GM18502 (cell line): ENCODE measurements around the gene ZRANB3.
"Not testable (repeated sequence)": the region's sequence is repeated elsewhere in the genome, so short reads cannot be mapped to it uniquely, and the experiment has no call there.

Source experiments
- ATAC-seq: cut with Tn5 transposase; IDR thresholded peaks from one replicate; pipeline ENCODE4 v1.9.1; 2021; ENCODE audit warnings: mild to moderate bottlenecking; ENCODE audit not compliant: unreplicated experiment, poor library complexity

ZRANB3 gene

DNA sequence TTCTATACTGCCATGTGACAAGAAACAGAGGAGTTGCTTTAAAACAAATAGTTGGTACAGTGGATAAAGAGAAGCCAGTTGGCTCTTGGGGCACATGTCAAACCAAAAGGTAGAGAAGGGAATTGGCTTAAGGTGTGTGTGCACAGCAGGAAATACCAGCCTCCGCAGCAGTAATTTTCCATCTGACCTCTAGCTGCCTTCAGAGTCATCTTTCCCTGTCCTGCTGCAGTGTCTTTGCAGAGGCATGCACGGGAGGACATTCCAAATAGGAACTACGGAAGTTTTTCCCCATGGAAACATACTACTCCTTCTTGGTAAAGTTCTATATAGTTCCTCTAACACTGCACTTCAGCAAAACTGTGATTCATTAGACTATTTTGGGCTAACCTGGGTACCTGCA is 379.4 kb downstream of the ZRANB3 start:
- ATAC-seq = no peak

DNA sequence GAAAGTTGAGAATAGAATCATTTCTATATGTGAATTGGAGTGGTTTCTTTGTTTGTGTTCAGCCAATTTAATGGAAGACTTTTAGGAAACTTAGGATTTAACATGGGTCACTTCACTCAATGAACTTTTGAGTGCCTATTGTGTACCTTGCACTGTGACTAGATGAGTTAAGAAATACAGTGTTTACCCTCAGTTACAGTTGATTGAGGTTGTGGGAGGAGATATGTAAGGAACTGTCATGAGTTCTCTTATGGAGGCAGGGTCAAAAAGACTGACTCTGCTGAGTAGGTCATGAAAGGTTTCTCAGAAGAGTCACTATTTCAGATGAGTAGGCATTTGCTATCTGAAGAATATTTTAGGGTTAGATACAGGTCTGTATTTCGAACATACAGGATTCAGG is 380.3 kb downstream of the ZRANB3 start:
- no peak for ATAC-seq

DNA sequence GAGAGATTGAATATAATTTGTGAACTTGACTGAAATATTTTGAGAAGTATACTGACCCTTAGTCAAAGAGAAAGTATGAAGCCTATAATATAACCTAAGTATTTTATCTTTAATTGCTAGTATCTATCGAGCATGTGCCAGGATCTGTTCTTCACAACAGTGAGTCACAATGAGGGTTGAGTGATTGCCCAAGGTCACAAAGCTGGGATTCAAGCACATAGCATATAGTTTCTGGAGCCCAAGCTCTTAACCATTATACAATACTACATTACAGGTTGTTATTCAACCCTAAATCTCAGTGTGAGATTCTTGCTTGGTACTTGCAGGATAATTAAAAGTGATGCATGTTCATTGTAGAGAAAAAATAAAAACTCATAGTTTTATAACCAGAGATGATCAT is 381.8 kb downstream of the ZRANB3 start:
- no peak for ATAC-seq

DNA sequence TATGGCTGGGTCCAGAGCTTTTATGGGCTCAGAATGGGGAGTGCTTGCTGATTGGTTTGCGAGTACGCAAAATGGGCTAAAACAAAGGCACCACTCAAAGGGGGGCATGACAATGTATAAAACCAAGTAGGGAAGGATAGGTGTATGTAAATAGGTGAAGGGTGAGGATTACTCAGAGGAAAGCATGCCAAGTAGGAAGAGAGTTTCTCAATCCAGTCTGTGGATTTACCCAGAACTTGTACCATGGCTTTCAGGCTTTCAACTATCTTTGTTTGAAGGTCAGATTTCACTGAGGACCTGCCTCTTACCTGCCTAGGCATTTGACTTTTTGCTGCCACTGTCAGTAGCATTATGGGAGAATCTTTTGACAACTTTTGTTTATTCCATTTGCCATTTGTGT is 386.7 kb downstream of the ZRANB3 start:
- no peak for ATAC-seq

DNA sequence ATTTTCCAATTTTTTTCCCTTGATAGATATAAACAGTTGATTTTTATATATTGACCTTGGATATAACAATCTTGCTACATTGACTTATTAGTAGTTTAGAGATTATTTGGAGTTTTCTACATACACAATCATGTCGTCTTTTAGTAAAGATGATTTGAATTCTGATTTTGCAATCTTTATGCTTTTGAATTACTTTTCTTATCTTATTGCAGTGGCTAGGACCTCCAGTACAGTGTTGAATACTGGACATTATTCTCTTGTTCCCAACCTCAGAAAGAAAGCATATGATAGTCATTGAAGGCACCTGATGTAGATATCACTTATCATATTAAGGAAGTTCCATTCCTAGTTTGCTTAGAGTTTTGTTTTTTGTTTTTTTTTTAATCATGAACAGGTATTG is 388.7 kb downstream of the ZRANB3 start:
- ATAC-seq = no peak

DNA sequence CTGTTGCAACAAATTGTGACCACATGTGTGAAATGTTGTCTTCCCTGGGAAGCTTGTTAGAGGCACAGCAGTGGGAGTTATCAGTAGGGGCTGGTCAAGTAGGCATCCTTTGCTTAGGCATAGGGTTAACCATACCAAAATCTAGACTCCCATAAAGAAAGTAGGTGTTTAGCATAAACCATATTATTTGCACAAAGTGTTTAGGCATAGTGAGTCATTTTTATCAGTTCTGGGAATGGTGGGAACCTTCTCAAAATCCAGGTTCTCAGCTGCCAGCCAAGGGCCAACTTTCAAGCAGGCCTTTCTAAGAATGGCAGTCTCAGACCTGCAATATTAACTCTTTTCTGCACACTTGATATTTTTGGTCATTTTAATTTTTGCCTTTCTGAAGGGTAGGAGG is 390.4 kb downstream of the ZRANB3 start:
- no peak for ATAC-seq

DNA sequence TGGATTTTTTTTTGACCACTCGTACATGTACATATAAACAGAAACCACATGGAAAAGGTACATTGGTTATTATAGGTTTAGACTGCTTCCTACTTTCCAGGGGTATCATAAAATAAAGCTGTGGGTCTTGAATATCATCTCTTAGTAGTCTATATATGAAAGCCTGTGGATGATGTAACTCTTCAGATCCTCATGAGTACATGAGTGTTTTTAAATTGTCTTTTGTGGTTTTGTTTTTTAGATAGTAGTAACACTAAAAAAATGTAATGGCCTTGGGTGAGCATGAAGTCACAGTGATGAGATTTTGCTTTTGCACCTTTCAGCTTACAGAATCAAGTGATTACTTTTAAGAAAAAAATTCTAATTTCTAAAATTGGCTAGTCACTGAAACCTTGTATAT is 398.7 kb downstream of the ZRANB3 start:
- ATAC-seq = no peak

DNA sequence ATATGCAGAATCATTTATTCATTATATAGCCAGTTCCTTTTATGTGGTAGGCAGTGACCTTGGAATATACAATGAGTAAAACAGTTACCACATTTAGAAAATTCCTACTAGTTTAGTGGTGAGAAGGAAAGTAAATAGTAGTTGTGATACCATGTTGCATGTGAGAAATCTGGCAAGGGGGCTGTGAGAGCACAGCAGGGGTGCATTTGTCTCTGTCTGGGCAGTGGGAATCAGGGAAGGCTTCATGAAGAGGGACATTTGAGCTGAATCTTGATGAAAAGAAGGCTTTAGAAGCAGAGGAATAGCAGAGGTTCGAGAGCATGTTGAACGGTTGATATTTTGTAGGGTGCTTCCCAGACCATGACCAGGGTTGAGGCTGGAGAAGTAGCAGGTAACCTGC is 400.3 kb downstream of the ZRANB3 start:
- ATAC-seq = no peak

DNA sequence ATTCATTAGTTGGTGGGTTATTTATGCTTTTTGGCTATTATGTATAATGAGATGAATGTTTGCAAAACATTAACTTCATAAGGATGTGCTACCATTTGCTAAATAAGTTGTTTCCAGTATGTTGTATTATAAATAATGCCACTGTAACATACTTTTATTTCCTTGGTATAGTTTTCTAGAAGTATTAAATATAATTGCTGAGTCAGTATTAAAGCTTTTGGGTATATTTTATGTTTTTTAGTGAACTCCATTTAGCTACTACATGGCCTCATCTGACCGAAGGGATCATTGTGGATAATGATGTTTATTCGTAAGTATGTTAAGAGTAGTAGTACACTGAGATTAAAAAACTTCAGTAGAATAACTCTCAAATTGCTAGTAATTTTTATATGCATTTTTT is 405.1 kb downstream of the ZRANB3 start:
- no peak for ATAC-seq

DNA sequence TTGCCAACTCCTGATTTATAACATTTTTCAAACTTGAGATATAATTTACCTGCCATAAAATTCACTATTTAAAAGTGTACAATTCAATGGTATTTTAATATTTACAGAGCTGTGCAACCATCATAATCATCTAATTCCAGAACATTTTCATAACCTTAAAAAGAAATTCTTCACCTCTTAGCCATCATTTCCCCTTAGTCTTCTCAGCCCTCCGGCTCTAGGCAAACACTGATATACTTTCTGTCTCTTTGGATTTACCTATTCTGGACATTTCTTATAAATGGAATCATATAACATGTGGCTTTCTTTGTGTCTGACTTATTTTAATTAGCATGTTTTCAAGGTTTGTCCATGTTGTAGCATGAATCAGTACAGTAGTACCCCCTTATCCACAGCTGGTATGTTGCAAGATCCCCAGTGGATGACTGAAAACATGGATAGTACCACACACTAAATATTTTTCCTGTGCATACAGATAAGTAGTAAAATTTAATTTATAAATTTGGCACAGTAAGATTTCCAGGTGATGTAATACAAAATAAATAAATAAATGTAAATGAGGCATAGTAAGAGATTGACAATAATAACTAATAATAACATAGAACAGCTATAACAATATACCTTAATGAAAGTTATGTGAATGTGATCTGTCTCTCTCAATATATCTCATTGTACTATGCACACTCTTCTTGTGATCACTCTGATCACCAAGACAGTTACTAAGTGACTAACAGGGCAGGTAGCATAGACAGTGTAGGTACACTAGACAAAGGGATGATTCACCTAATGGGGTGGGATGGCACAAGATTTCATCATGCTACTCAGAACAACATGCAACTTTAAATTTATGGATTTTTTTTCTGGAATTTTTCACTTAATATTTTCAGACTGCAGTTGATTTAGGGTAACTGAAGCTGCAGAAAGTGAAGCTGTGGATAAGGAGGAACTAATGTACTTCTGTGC is 405.8 kb downstream of the ZRANB3 start:
- no peak for ATAC-seq

DNA sequence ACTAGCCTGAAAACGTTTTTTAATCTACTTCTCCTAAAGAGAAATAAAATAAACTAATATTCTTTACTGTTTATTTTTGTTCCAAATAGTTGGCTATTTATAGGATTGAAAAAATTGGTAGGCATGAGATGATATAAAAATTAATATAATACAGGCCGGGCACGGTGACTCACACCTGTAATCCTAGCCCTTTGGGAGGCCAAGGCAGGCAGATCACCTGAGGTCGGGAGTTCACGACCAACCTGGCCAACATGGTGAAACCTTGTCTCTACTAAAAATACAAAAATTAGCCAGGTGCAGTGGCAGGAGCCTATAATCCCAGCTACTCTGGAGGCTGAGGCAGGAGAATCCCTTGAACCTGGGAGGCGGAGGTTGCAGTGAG is 409.4 kb downstream of the ZRANB3 start:
- ATAC-seq = not testable (repeated sequence)

DNA sequence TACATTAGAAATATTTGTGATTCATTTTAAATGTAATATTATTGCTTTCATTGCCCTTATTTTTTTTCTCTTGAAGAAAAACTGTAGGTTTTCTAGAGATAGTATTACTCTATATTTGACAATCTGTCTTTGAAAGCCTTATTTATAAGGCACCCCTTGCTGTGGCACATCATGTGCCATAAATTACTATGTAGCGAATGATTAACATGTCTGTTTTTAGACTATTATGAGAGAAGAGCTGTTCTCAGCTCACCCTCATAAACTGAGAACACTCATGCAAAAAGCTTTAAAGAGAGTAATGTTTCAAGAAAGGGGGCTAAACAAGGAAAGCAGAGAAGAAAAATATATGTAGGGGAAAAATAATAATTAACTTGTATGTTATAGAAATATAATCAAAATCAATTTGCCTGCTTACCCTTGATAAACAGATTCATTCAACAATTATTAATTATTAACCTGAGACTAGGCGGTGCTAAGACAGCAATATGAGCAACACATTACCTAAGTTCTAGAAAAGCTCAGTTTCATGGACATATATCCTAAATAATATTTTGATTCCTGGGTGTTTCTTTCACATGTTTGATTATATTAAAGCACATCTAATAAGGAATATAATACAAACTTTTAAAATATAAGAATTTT is 409.9 kb downstream of the ZRANB3 start:
- ATAC-seq = no peak

DNA sequence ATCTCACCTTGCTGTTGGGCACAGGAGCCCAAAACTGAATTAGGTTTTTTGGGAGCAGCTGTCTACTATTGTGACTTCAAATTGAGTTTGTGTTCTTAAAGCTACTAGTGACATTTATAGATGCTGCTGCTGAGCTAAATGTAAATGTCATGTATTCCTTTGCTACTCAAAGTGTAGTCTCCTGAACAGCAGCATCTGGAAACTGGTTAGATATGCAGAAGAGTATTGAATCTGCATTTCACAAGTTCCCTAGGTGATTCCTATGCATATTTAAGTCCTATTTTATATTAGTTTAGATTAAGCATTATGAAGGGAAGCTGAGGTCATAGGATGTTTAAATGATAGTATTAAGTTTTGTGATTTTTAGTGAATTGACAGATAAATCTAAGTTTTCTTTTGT is 411.4 kb downstream of the ZRANB3 start:
- ATAC-seq = no peak

DNA sequence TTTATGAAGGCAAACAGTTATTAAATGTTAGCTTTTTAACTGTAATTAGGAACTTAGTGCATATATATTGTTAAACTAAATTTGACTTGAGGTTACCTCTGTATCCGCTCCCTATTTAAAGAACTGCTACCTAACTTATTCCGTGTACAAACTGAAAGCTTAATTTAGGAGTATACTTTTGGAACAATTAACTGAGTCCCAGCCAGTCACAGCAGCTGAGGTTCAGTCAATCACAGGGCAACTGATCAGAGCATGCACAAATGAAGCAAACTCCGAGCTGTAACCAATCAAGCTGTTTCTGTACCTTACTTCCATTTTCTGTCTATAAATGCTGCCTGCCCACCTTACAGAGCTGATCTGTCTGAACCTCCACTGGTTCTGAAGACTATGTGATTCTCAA is 417.7 kb downstream of the ZRANB3 start:
- no peak for ATAC-seq

DNA sequence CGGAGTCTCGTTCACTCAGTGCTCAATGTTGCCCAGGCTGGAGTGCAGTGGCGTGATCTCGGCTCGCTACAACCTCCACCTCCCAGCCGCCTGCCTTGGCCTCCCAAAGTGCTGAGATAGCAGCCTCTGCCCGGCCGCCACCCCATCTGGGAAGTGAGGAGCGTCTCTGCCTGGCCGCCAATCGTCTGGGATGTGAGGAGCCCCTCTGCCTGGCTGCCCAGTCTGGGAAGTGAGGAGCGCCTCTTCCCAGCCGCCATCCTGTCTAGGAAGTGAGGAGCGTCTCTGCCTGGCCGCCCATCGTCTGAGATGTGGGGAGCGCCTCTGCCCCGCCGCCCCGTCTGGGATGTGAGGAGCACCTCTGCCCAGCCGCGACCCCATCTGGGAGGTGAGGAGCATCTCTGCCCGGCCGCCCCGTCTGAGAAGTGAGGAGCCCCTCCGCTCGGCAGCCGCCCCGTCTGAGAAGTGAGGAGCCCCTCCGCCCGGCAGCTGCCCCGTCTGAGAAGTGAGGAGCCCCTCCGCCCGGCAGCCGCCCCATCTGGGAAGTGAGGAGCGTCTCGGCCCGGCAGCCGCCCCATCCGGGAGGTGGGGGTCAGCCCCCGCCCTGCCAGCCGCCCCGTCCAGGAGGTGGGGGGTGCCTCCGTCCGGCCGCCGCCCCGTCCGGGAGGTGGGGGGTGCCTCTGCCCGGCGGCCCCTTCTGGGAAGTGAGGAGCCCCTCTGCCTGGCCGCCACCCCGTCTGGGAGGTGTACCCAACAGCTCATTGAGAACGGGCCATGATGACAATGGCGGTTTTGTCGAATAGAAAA is 425.3 kb downstream of the ZRANB3 start:
- ATAC-seq = not testable (repeated sequence)

DNA sequence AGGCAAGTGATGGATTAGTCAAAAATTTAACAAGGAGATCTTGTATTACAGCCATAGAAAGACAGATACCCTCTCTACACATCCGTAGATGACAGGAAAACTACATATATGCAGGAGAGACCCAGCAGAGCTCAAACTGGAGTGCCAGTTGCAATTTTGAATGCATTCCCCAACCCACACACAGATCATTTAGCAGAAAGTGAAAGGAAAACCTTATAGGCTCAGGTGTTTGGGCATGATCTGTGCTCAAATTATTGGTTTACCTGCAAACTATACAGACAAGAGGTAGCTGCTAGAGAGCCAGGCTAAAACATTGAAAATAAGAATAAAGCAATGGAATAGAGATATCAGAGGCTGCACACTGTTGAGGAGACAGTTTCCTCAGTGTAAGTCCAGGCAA is 427.2 kb downstream of the ZRANB3 start:
- no peak for ATAC-seq

DNA sequence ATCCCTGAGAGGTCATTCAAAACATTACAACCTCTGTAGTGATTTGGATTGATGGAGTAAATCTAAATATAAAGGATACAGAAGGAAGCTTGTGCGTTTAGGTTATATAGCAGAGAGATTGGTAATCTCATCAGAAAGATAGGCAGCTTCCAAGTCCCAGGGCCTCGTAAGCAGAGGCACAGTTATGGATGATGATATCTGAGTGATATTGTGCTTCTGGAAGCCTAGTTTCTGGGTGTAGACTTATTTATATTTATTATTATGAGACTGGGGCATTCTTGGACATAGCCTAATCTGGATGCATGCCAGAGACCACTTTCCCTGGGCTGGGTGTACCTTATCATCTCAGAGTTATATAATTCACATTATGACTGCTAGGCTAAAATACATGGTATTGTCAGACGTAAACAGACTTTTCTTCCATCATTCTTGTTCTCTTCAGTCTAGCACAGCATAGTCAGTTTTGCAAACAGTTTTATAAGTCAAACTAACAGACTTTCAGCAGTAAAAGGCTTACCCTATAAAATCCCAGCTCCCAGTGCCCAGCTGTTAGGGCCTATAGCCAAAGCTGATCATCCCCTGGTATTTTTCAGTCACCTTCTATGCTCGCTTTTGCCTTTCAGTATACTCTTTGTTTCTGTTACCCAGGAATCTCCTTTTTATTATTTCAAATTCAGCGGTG is 431.1 kb downstream of the ZRANB3 start:
- no peak for ATAC-seq

DNA sequence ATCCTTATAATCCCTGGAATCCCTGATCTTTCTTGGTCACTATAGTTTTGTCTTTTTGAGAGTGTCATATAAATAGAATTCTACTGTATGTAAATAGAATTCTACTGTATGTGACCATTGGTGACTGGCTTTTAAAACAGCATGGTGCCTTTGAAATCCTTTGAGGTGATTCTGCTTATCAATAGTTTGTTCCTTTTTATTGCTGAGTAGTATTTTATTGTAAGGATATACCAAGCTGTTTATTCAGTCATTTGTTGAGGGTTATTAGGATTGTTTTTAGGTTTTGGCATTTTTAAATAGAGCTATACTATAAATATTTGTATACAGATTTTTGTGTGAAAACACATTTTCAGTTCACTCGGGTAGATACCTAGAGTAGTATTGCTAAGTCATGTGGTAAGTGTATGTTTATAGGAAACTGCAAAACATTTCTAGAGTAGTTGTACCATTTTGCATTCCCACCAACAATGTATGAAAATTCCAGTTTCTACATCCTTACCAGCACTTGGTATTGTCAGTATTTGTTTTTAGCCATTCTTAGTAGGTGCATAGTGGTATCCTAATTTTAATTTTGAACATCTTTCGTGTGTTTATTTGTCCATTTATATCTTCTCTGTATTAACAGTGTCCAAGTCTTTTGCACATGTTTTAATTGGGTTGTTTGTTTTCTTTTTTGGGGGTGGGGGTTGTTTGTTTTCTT is 433.3 kb downstream of the ZRANB3 start:
- ATAC-seq = no peak

DNA sequence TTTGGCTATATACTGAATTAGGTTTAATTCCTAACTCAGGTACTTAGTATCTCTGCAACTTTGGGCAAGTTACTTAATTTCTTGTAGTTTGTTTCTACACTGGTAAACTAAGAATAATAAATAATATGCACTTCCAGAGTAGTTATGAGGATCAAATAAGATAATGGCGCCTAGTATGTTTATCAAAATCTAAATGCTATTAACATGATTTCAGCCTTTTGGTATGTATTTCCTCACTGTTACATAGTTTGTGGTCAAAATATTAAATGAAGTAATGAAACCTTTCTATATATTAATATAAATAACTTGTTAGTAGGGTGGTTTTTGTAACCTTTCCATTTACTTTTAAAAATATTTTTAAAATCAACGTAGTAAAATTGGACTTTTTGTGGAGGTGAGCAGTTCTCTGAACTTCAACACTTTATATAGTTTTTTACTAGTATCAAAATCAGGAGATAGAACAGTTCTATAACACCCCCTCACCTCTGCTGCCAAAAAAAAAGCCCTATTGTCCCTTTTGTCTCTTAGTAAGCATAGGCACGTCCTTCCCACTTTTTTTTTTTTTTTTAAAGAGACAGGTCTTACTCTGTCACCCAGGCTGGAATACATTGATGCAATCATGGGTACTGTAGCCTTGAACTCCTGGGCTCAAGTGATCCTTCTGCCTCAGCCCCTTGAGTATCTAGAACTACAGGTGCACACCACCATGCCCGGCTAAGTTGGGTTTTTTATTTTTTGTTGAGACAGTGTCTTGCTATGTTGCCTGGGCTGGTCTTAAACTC is 434.2 kb downstream of the ZRANB3 start:
- ATAC-seq = no peak
